Calu3 (cell line): ENCODE measurements around the gene IQCF6. TPM values are rescaled to one million over a fixed set of nuclear protein-coding genes. Genes with fewer than 3 reads are reported as not detected.
"Not testable (repeated sequence)": the region's sequence is repeated elsewhere in the genome, so short reads cannot be mapped to it uniquely, and the experiment has no call there.

Experiments
- BruUV-seq: library from RNA; stranded (reverse); fragments of 400-500 nt; replicated peaks from 2 replicates; lab custom pipeline; 2021; lab: Mats Ljungman, UMichigan
- CTCF ChIA-PET: fragments of 300-600 bp; sonication (Branson Sonifier 250); formaldehyde crosslinking; loops from one replicate; lab custom pipeline; 2022; ENCODE audit warnings: antibody characterized with exemption; lab: Charles Lee
- DNase-seq: peaks from one replicate; pipeline ENCODE4 v3.0.0; 2022
- H3K27ac Mint-ChIP-seq: one replicate; pipeline ENCODE4 v1.8.0; 2022; ENCODE audit warnings: mixed read lengths; ENCODE audit not compliant: unreplicated experiment
- H3K27me3 Mint-ChIP-seq: one replicate; pipeline ENCODE4 v1.8.0; 2022; ENCODE audit warnings: mixed read lengths; ENCODE audit not compliant: unreplicated experiment
- H3K36me3 Mint-ChIP-seq: one replicate; pipeline ENCODE4 v1.8.0; 2022; ENCODE audit warnings: mild to moderate bottlenecking, moderate library complexity, mixed read lengths; ENCODE audit not compliant: insufficient read depth, unreplicated experiment
- H3K4me1 Mint-ChIP-seq: one replicate; pipeline ENCODE4 v1.8.0; 2022; ENCODE audit warnings: mild to moderate bottlenecking, low read depth, mixed read lengths; ENCODE audit not compliant: unreplicated experiment
- H3K4me3 Mint-ChIP-seq: one replicate; pipeline ENCODE4 v1.8.0; 2022; ENCODE audit warnings: mild to moderate bottlenecking, low read depth, moderate library complexity, mixed read lengths; ENCODE audit not compliant: unreplicated experiment
- H3K9me3 Mint-ChIP-seq: one replicate; pipeline ENCODE4 v1.8.0; 2022; ENCODE audit warnings: low read depth, mixed read lengths; ENCODE audit not compliant: unreplicated experiment
- CTCF ChIP-seq: fragments of 200-600 bp; IDR thresholded peaks from one replicate; pipeline ENCODE4 v1.8.0; 2022; ENCODE audit warnings: antibody characterized with exemption; ENCODE audit not compliant: unreplicated experiment
- intact Hi-C: fragments of 100-400 bp; cut with micrococcal nuclease; formaldehyde crosslinking; loops from one replicate; pipeline ENCODE4 v1.10.0; 2022; ENCODE audit not compliant: unreplicated experiment
- total RNA-seq: library from RNA; stranded (reverse); gene quantifications from 2 replicates; pipeline ENCODE4 v1.2.3, GENCODE V29; 2022

The IQCF6 gene
- total RNA-seq, 1 experiment from 2014 or later: not detected

DNA sequence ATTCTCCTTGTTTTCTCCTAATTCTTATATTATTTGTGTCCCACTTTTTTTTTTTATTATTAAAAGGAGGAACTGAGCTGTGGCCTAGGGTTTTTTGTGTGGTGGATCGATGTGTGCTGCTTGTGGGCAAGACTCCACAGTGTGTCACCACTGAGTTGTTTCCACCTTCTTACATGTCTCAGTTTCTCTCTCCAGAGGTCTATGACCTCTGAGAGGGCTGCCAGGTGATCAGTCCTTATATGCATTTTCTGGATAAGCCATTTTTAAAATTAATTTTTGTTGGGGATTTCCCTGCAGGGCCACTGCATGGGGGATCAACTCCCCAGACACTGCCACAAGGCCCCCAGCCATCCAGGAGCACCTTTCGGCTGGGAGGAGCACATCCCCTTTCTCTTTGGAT is 27.8 kb downstream of the IQCF6 start:
- CTCF ChIA-PET: no interaction called here
- peaks cover 50% of the 10 kb centered on the region for H3K4me1 Mint-ChIP-seq
- intact Hi-C loops: no loop called here
- DNase-seq: no peak
- H3K4me3 Mint-ChIP-seq: no peak overlapping the region
- H3K27me3 Mint-ChIP-seq: no peaks in the 10 kb centered on the region
- no peak for TF ChIP-seq CTCF
- no TSS peak for BruUV-seq
- peak overlapping the region; percentile 84 for H3K27ac Mint-ChIP-seq
- peaks cover 4% of the 10 kb centered on the region for H3K36me3 Mint-ChIP-seq
- H3K9me3 Mint-ChIP-seq: peaks cover 8% of the 10 kb centered on the region

- no peak overlapping the region for H3K27ac Mint-ChIP-seq
These were observed 28.2 kb downstream of the IQCF6 start for GRCh38 chr3:51750878-51751277.

GRCh38 chr3:51748327-51748726 is 30.7 kb downstream of the IQCF6 start:
- Mint-ChIP-seq H3K27me3 (no peaks in the 10 kb centered on the region), H3K36me3 (peaks cover 4% of the 10 kb centered on the region), H3K4me3 (no peak overlapping the region), H3K27ac (no peak overlapping the region), H3K4me1 (peaks cover 21% of the 10 kb centered on the region), H3K9me3 (no peaks in the 10 kb centered on the region)
- intact Hi-C loops: no loop called here
- no peak for DNase-seq
- BruUV-seq: no TSS peak
- no peak for TF ChIP-seq CTCF
- CTCF ChIA-PET: no interaction called here

More at GRCh38 chr3:51750878-51751277, 28.2 kb downstream of the IQCF6 start:
- CTCF ChIA-PET: no interaction called here
- intact Hi-C loops: no loop called here
- H3K36me3 Mint-ChIP-seq: peaks cover 4% of the 10 kb centered on the region
- BruUV-seq: no TSS peak
- no peaks in the 10 kb centered on the region for H3K27me3 Mint-ChIP-seq
- H3K9me3 Mint-ChIP-seq: peaks cover 5% of the 10 kb centered on the region
- no peak overlapping the region for H3K4me3 Mint-ChIP-seq
- no peak for DNase-seq
- H3K4me1 Mint-ChIP-seq: peaks cover 46% of the 10 kb centered on the region
- TF ChIP-seq CTCF: no peak

DNA sequence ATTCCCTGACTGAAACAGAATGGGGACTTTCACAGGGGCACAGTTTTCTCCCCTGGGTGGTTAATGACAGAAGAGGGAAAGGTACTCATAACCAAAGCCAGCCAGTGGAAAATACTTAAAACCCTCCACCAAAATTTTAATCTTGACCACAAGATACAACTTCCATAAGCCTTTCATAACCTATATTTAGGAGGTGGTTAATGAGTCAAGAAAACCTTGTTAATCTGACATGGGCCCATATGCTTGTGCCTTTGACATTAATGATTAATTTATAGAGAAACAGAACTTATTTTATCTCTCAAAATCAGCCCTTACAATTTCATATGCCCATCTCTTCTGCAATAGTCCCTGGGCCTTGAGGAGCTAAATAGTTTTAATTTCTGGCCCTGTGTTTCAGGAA is 31.2 kb downstream of the IQCF6 start:
- Mint-ChIP-seq H3K27ac (no peak overlapping the region), H3K4me1 (peaks cover 17% of the 10 kb centered on the region), H3K36me3 (peaks cover 4% of the 10 kb centered on the region), H3K9me3 (no peaks in the 10 kb centered on the region), H3K4me3 (no peak overlapping the region), H3K27me3 (no peaks in the 10 kb centered on the region)
- CTCF ChIA-PET: no interaction called here
- DNase-seq: no peak
- TF ChIP-seq CTCF: no peak
- no TSS peak for BruUV-seq
- intact Hi-C loops: no loop called here

DNA sequence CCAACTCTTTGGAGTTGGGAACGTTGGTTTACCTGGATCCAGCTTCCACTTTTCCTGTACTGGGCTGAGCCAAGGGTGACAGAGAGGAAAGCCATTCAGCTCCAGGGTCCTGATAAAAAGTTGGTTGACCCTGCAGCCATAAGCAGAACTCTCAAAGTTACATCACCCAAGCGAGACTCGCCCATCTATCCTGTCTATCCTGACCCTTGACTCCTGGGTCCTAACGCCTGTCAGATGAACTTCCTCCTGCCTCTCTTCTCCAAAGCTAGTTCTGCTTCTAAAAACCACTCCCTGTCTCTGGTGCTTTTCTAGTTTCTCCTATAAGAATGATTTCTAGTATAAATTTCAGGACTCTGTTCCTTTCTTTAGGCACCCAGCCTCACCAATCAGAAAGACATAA is 36.1 kb downstream of the IQCF6 start:
- CTCF ChIA-PET, H3K4me3 Mint-ChIP-seq, H3K27ac Mint-ChIP-seq, BruUV-seq, H3K9me3 Mint-ChIP-seq, intact Hi-C loops, H3K36me3 Mint-ChIP-seq, DNase-seq, H3K4me1 Mint-ChIP-seq: not testable (repeated sequence)
- H3K27me3 Mint-ChIP-seq: peaks cover 23% of the 10 kb centered on the region

DNA sequence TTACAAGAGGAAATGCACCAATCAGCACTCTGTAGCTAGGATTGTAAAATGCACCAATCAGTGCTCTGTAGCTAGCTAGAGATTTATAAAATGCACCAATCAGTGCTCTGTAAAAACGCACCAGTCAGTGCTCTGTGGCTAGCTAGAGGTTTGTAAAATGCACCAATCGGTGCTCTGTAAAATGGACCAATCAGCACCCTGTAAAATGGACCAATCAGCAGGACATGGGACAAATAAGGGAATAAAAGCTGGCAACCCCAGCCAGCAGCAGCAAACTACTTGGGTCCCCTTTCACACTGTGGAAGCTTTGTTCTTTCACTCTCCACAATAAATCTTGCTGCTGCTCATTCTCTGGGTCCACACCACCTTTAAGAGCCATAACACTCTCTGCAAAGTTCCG is 36.7 kb downstream of the IQCF6 start:
- peaks cover 26% of the 10 kb centered on the region for H3K27me3 Mint-ChIP-seq
- intact Hi-C loops, DNase-seq, CTCF ChIA-PET, H3K27ac Mint-ChIP-seq, H3K4me3 Mint-ChIP-seq, H3K4me1 Mint-ChIP-seq, H3K9me3 Mint-ChIP-seq, BruUV-seq, H3K36me3 Mint-ChIP-seq: not testable (repeated sequence)
